Keratinocyte (primary cell): ENCODE measurements around the gene LPAR5. TPM values are rescaled to one million over a fixed set of nuclear protein-coding genes. Genes with fewer than 3 reads are reported as not detected.
"Not testable (repeated sequence)": the region's sequence is repeated elsewhere in the genome, so short reads cannot be mapped to it uniquely, and the experiment has no call there.

Experiments used
- DNase-seq: peaks from one replicate; pipeline ENCODE4 v3.0.0-alpha.2; 2011; ENCODE audit warnings: low read depth, missing footprints, low spot score
- FAIRE-seq: peaks from 2 replicates; lab custom pipeline; 2011; peaks lifted over from hg19 to GRCh38; lab: Jason Lieb, UNC
- H2AFZ ChIP-seq: 2 replicates; pipeline ENCODE4 v1.6.0; 2012; ENCODE audit warnings: low read length, control low read depth, inconsistent platforms; ENCODE audit not compliant: control insufficient read depth
- H3K27ac ChIP-seq: 2 replicates; pipeline ENCODE4 v1.5.1; 2011; ENCODE audit warnings: low read length; ENCODE audit not compliant: control insufficient read depth, insufficient read depth
- H3K27me3 ChIP-seq: 3 replicates; pipeline ENCODE4 v1.6.0; 2011; ENCODE audit warnings: low read length; ENCODE audit not compliant: control insufficient read depth, insufficient read depth; ENCODE audit errors: extremely low read depth
- H3K36me3 ChIP-seq, 2 experiments: 2 replicates in 1 of 2; 3 replicates in 1 of 2; pipeline ENCODE4 v1.5.1; 2011; ENCODE audit warnings: low read length in 2 of 2, mild to moderate bottlenecking in 1 of 2; ENCODE audit not compliant: control insufficient read depth in 2 of 2, insufficient read depth in 2 of 2; ENCODE audit errors: extremely low read depth in 1 of 2
- H3K4me1 ChIP-seq: 3 replicates; pipeline ENCODE4 v1.5.1; 2011; ENCODE audit warnings: low read length; ENCODE audit not compliant: control insufficient read depth, insufficient read depth; ENCODE audit errors: extremely low read depth
- H3K4me2 ChIP-seq: 3 replicates; pipeline ENCODE4 v1.6.0; 2011; ENCODE audit warnings: low read depth, low read length; ENCODE audit not compliant: control insufficient read depth, insufficient read depth; ENCODE audit errors: extremely low read depth
- H3K4me3 ChIP-seq, 3 experiments: fragments of 200-600 bp in 1 of 3; sonication (generic) in 1 of 3; 2 replicates in 2 of 3; 3 replicates in 1 of 3; pipeline ENCODE4 v1.5.1; 2011 to 2016; ENCODE audit warnings: low read length in 3 of 3, mild to moderate bottlenecking in 3 of 3, control low read depth in 2 of 3, inconsistent platforms in 1 of 3, low read depth in 1 of 3, mixed read lengths in 1 of 3, mixed run types in 1 of 3, moderate library complexity in 1 of 3; ENCODE audit not compliant: control insufficient read depth in 2 of 3, insufficient read depth in 2 of 3; ENCODE audit errors: extremely low read depth in 1 of 3
- H3K79me2 ChIP-seq: 2 replicates; pipeline ENCODE4 v1.6.0; 2012; ENCODE audit warnings: low read length; ENCODE audit not compliant: control insufficient read depth, insufficient read depth
- H3K9ac ChIP-seq: 3 replicates; pipeline ENCODE4 v1.6.0; 2011; ENCODE audit warnings: low read length; ENCODE audit not compliant: control insufficient read depth, insufficient read depth; ENCODE audit errors: extremely low read depth
- H3K9me1 ChIP-seq: 3 replicates; pipeline ENCODE4 v1.6.0; 2011; ENCODE audit warnings: low read length; ENCODE audit not compliant: control insufficient read depth, insufficient read depth; ENCODE audit errors: extremely low read depth
- H3K9me3 ChIP-seq: 2 replicates; pipeline ENCODE4 v1.5.1; 2012; ENCODE audit warnings: low read depth, low read length; ENCODE audit not compliant: control insufficient read depth
- H4K20me1 ChIP-seq: 3 replicates; pipeline ENCODE4 v1.6.0; 2011; ENCODE audit warnings: low read length; ENCODE audit not compliant: control insufficient read depth, insufficient read depth; ENCODE audit errors: extremely low read depth
- EZH2 ChIP-seq: IDR thresholded peaks from one replicate; pipeline ENCODE4 v1.6.1; 2012; ENCODE audit warnings: inconsistent platforms, mild to moderate bottlenecking, low read length, moderate library complexity
- dilution Hi-C: fragments of 300-500 bp; cut with MboI; formaldehyde crosslinking; loops from one replicate; pipeline ENCODE4 v1.7.0; 2020; ENCODE audit warnings: low sequenced_read_pairs; ENCODE audit not compliant: extremely low pct_ligation_motif_present
- polyA plus RNA-seq, 5 experiments: library from polyadenylated mRNA; depleted of rRNA in 3 of 5; stranded (reverse) in 3 of 5; stranded (forward) in 1 of 5; unstranded in 1 of 5; fragments of >200 nt; gene quantifications; 1 replicate in 1 of 5; 2 replicates in 3 of 5; 3 replicates in 1 of 5; pipeline versions ENCODE4 v1.2.1 to v1.2.3, GENCODE V29; 2011 to 2012; ENCODE audit warnings: missing spikeins in 2 of 5, low read depth in 1 of 5, low replicate concordance in 1 of 5
- TF ChIP-seq, protein P1 (sequence below), 3 experiments: IDR thresholded peaks in 1 of 3; conservative IDR thresholded peaks in 1 of 3; optimal IDR thresholded peaks in 1 of 3; 2 replicates in 2 of 3; 3 replicates in 1 of 3; pipeline versions ENCODE3 to v1.5.1; 2011; ENCODE audit warnings: low read length in 3 of 3, mild to moderate bottlenecking in 3 of 3, moderate library complexity in 2 of 3, control low read depth in 1 of 3, inconsistent platforms in 1 of 3; ENCODE audit not compliant: insufficient read depth in 2 of 3; ENCODE audit errors: extremely low read depth in 1 of 3

Gene LPAR5
- polyA plus RNA-seq, 1 donor (not counting 4 experiments of a cell fraction or from before 2014, with no cell fraction given) = 8.3 TPM

DNA sequence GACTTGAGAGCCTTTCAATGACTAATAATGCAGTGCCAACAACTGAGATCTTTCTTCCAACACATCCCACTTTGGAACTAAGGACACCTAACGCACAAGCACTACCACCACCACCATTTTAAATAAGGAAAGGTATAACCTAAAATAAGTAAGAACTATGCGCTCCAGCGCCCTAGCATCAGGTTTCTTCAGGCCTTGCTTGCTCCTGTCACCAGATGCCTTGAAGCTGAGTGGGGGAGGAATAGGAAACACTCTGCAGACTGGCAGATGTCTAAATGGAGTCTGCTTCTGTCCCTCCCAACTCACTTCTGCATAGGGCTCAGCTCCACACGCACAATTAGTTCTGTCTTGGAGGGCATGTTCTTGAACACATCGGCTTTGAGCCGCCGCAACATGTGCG, 43.7 kb downstream of the LPAR5 start:
- H3K4me2 ChIP-seq = no peak overlapping the region
- no peaks in the 10 kb centered on the region for H3K27me3 ChIP-seq
- no peaks in the 10 kb centered on the region for H3K9me3 ChIP-seq
- DNase-seq (no peak), FAIRE-seq (no peak)
- no peak overlapping the region for H2AFZ ChIP-seq
- dilution Hi-C loops = no loop called here
- no peak overlapping the region for H3K4me3 ChIP-seq
- TF ChIP-seq, protein P1, sequence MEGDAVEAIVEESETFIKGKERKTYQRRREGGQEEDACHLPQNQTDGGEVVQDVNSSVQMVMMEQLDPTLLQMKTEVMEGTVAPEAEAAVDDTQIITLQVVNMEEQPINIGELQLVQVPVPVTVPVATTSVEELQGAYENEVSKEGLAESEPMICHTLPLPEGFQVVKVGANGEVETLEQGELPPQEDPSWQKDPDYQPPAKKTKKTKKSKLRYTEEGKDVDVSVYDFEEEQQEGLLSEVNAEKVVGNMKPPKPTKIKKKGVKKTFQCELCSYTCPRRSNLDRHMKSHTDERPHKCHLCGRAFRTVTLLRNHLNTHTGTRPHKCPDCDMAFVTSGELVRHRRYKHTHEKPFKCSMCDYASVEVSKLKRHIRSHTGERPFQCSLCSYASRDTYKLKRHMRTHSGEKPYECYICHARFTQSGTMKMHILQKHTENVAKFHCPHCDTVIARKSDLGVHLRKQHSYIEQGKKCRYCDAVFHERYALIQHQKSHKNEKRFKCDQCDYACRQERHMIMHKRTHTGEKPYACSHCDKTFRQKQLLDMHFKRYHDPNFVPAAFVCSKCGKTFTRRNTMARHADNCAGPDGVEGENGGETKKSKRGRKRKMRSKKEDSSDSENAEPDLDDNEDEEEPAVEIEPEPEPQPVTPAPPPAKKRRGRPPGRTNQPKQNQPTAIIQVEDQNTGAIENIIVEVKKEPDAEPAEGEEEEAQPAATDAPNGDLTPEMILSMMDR (optimal IDR thresholded peaks at IDR 0.05 in 1 of 3, IDR thresholded peaks at IDR 0.05 in 1 of 3, conservative IDR thresholded peaks at IDR 0.05 in 1 of 3; ENCODE audit: extremely low read depth in 1 of 3, insufficient read depth in 2 of 3, low read length in 3 of 3) = no peak
- TF ChIP-seq EZH2 = no peak
- H3K79me2 ChIP-seq = peaks cover 2% of the 10 kb centered on the region
- H3K9me1 ChIP-seq = no peaks in the 10 kb centered on the region
- H3K9ac ChIP-seq = no peak overlapping the region
- H3K27ac ChIP-seq = no peak overlapping the region
- peaks cover 42 to 58% of the 10 kb centered on the region in 2 experiments for H3K36me3 ChIP-seq
- H3K4me1 ChIP-seq = no peaks in the 10 kb centered on the region
- H4K20me1 ChIP-seq = no peaks in the 10 kb centered on the region

GRCh38 chr12:6586569-6586968, 49.2 kb downstream of the LPAR5 start:
- H3K9ac ChIP-seq = not testable (repeated sequence)

DNA sequence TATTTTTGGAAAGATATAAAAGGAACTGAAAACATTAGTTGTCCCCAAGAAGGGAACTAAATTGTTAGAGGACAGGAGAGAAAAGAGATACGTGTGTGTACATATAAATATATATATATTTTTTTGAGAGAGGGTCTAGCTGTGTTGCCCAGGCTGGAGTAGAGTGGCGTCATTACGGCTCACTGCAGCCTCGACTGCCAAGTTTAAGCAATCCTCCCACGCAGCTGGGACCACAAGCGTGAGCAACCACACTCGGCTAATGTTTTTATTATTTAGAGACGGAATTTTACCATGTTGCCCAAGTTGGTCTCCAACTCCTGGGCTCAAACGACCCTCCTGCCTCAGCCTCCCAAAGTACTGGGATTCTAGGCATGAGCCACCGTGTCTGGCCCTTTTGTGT, 51.5 kb downstream of the LPAR5 start:
- Histone ChIP-seq H2AFZ (no peak overlapping the region), H3K4me2 (no peak overlapping the region), H3K27me3 (no peaks in the 10 kb centered on the region), H3K36me3 (peaks cover 36 to 45% of the 10 kb centered on the region in 2 experiments), H3K9me1 (no peaks in the 10 kb centered on the region), H3K4me1 (no peaks in the 10 kb centered on the region), H3K9me3 (no peaks in the 10 kb centered on the region), H3K27ac (no peak overlapping the region), H3K4me3 (no peak overlapping the region), H3K9ac (no peak overlapping the region), H3K79me2 (no peaks in the 10 kb centered on the region), H4K20me1 (no peaks in the 10 kb centered on the region)
- dilution Hi-C loops = no loop called here
- no peak for TF ChIP-seq EZH2
- TF ChIP-seq, protein P1 (optimal IDR thresholded peaks at IDR 0.05 in 1 of 3, IDR thresholded peaks at IDR 0.05 in 1 of 3, conservative IDR thresholded peaks at IDR 0.05 in 1 of 3; ENCODE audit: extremely low read depth in 1 of 3, insufficient read depth in 2 of 3, low read length in 3 of 3) = no peak
- FAIRE-seq (no peak), DNase-seq (no peak)

More at GRCh38 chr12:6586569-6586968, 49.2 kb downstream of the LPAR5 start:
- H3K36me3 ChIP-seq = peaks cover 30 to 40% of the 10 kb centered on the region in 2 experiments
- H3K27me3 ChIP-seq, H3K4me2 ChIP-seq, H3K79me2 ChIP-seq, H4K20me1 ChIP-seq, H3K4me3 ChIP-seq, H3K9me1 ChIP-seq, DNase-seq, H2AFZ ChIP-seq, H3K9me3 ChIP-seq, dilution Hi-C loops, H3K4me1 ChIP-seq, H3K27ac ChIP-seq, FAIRE-seq: not testable (repeated sequence)
